ENCODE results near the gene HOXC11.

The HOXC11 gene

DNA sequence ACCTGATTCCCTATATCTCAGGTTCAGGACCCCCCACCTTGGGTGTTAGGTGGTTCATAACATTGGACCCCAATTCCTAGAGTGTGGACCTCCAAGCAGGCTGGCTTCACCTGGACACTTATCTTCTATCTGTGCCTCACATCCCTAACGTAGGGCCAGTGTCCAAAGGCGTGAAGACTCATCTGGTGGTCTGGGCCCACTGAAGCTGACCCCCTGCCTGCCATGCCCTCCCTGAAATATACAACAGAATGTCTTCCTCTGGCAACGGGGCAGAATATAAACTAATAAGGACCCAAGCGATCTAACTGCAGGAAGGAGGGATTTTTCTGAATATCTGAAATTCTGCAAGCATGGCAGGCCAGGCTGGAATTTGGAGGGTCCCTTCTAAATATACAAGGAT is 28.7 kb upstream of the HOXC11 start:
- no peak for DNase-seq

DNA sequence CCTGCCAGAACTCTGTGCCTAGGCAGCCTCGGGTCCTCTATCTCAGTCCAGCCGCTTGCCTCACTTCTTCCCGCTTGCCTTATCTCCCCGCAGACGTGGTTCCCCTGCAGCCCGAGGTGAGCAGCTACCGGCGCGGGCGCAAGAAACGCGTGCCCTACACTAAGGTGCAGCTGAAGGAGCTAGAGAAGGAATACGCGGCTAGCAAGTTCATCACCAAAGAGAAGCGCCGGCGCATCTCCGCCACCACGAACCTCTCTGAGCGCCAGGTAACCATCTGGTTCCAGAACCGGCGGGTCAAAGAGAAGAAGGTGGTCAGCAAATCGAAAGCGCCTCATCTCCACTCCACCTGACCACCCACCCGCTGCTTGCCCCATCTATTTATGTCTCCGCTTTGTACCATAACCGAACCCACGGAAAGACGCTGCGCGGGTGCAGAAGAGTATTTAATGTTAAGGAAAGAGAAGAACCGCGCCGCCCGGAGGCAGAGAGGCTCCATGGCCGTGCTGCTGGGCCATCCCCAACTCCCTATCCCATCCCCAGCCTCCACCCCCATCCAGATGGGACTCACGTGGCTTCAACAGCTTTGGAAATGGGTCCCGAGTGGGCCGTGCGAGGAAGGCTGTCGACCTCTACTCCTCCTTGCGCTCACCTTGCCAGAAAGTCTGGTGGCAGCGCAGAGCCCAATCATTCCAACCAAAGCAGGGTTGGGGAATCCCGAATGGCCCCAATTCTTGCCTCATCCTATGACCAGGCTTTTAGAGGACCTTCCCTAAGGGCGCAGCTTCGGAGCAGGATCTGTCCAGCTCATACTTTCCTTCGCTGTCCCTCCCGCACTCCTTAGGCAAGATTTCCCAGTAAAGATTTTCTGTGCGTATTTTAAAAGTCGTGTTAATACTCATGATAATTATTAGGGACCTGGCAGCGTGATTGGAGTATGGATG is 27.7 kb upstream of the HOXC11 start:
- DNase-seq: no peak

DNA sequence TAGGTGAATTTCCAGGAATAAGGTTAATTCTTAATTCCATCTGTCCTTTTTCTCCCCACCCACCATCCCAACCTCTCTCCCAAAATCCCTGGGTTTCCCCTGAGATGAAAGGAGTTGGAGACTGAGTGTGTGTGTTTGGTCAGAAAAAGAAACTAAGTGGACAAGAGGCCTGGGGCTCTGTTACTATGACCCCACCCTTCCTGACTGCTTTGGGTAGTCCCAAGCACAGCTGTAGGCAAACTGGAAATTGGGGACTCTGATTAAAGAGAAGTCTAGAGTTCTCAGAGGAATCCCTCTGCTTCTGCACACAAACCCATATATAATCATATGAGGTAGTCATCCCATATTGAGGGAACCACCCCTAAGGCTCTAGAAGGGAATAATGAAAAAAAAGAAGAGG is 25.2 kb upstream of the HOXC11 start:
- DNase-seq: no peak

DNA sequence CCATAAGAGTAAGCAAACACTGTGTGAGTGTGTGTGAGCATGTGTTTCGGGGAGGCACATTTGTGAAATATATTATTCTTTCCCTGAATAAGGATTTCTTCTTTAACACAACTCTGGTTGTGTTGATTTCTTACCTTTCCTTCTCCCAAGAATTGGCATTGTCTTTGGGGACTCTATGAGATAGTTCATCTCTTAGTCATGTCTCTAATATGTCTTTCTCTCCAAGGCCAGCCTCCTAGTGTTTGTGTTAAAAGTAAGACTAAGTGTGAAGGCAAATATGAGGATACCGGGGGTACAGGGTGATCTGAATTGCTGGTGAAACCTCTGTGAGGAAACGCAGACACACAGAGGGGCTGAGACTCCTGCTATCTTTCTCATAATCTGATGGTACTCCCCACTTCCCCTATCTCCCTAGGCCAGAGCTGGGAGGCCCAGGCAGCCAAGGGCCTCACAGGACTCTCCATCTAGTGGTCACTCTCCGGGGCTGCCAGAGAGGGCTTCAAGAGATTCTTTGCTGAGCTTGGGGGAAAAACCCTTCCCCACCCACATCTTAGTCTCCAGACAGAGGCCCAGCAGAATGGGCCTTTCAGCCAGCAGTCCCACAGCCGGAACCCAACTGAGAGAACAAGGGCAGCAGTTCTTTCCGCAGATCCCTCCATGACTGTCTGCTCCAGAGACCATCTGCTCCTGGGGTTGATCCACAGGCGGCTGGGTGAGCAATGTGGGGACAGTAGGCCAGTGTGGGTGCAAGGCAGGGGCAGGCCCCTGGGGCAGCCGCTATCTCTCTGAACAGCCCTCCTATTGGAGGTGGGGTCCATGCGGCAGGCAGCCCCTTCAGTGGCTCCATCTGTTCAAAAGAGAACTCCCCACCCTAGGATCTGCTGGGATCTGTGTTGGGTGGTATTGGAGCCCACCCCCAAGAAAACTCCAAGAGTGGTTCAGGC is 24.0 kb upstream of the HOXC11 start:
- no peak for DNase-seq

DNA sequence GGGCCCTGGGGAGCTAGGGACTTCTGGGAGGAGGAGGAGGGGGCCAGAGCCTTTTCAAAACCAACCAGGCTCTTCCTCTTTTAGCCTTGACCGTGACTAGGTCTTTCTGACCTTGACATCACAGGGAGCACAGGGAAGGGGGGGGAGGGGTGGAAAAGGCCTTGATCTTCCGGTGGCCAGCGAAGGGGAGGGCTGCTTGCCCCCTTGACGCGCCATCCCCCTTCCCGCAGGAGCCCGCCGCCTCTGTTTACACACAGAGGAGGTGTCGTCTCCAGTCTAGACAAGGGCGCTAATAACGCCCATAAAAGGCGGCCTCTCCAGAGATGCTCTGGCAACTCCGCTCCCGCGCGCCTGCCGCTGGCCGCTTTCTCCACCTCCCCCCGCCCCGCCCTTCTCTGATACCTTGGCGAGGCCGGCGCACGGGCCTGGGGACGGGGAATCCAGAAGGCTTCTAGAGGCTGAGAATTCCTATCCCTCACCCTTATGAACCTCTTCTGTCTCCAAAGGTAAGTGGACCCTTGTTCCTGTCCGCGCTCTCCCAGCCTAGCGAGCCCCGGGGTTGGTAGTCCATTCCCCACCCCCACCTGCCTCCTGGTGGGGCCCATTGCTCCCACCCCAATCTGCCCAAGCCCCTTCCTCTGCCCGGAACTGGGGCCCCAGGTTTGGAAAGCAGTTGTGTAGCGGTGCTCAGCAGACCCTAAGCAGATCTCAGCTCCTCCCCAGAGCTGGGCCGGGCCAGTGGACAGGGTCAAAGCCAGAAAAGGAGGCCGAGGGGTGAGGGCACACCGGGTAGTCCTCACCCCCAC is 23.1 kb upstream of the HOXC11 start:
- no peak for DNase-seq

DNA sequence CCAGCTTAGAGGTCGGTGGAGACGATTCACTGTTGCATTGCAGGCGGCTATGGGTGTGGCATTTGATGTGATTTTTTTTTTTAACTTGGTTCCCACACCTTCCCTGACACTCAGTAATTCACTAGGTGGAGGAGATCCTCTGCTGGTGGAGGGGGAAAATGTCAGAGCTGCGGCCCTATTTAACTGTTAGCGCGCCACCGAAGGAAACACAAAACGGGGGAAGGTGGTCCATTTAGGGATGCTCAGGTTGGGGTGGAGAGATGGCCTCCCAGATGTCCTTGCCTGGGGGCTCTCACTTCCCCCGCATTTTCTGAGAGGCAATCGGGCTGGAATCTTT is 22.5 kb upstream of the HOXC11 start:
- DNase-seq: no peak

DNA sequence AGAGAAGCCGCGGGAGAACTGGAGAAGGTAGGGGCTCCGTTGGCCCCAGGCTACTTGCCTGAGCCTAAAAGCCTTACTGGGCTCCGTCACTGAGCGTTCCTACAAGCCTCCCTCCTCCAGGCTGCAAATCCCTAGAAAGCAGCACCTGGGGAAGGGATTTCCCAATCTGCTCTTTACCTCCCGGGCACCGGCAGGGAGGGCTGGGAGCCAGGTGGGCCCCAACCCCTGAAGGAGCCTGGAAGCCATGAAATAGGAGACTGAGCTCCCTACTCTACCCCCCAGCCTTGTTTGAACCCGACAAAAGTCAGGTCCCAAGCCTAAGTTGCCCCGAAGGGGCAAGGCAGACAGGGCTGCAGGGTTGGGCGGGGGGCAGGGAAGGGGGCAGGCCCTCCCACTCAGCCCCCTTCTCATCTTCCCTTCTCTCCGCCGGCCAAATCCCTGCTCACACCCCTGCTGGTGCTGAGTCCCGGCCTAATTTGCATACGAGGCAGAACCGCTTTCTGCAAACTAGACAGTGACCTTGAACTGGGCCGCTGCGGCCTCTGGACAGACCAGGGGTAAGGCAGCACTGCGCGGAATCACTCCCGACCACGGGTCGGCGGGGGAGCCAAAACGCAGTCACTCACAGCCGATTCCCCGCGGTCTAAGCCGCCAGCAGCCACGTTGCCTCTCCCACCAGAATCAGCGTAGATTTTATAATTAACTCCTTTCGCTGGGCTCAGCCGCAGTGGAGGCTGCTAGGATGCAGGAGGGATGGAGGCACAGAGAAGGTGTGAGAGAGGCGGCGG is 21.9 kb upstream of the HOXC11 start:
- DNase-seq: no peak

DNA sequence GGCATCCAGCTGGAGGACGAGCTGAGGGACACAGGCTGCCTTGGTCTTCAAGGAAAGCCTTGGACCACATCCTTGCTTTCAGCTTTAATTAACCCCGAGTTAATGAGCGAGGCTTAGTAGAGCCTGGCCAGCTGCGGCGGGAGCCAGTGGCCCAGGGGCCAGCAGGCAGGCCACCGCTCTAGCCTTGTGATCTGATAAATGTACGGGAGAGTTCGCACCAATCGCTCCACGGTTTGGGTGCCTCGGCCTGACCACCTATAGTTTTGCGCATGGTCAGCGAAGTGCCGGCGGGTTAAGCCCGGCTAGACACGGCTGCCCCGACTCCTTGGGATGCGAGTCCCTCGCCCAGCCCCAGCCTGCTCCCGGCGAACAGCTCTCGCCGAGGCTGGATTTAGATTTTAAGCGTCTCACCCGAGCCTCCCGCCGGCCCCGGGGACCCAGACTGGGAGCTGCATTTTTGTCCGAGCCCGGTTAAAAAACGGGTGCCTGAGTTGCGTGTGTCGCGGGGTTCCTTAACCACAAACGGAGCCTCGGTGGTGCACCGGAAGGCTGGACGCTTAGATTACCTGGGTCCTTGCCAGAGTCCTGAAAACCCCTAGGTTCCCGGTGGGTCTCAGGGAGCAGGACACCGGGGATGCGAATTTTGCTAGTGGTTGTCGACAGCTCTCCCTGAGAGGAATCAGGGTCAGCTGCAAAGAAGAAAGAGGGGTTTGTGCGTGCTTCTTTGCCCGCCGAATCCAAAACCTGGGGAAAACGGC is 21.2 kb upstream of the HOXC11 start:
- DNase-seq: no peak

DNA sequence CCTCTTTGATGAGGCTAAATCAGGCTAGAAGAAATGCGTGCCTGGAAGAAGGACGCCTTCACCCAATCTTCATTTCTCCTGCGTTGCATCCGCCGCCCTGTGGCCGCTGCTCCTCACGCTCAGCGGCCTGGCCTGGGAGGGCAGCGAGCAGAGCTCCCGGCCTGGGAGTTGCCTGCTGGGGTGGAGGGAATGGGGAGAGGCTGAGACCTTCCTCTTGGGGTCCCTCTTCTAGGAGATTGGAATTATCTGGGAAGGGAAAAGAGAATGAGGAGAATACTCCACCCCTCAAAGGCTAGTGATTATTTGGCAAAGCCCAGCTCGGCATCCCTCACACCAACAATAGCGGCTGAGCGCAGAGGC is 20.6 kb upstream of the HOXC11 start:
- peak; percentile 29 for DNase-seq

DNA sequence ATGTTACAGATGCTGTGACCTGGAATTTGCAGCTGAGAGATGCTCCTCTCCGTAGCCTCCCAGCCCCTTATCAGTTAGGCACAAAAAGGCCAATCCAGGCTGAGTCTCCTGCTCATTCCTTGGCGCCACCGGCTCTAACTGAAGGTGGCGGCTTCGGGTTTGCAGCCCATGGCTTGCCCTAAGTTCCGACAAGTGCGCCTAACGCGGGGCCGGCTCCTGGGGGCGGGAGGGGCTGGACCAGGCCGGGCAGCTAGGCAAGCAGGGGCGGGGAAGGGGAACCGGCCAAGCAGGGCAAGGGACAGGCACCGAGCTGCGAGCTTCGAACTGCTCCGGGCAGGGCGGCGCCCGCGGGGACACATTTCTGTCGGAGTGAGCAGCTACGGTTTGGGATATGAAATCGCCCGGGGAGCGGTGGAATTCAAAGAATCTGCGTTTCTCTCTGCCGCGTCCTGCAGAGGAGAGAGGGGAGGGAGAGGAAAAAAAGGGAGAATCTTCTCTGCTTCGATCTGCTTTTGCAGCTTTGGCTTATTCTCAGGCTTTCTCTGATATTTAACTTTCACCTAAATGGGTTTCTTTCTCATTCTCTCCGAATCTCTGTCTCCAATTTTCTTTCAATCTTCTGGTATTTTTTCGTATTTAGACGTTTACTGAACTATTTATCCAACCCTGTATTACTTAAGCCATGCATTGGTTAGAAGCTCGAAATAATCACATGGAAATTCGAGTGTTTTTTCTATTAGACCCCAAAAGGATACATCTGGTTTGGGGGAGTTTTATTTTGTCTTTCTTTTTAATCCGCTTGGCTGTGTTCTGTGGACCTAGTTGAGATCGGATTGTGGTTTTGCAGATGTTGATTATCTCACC is 19.8 kb upstream of the HOXC11 start:
- DNase-seq: no peak

DNA sequence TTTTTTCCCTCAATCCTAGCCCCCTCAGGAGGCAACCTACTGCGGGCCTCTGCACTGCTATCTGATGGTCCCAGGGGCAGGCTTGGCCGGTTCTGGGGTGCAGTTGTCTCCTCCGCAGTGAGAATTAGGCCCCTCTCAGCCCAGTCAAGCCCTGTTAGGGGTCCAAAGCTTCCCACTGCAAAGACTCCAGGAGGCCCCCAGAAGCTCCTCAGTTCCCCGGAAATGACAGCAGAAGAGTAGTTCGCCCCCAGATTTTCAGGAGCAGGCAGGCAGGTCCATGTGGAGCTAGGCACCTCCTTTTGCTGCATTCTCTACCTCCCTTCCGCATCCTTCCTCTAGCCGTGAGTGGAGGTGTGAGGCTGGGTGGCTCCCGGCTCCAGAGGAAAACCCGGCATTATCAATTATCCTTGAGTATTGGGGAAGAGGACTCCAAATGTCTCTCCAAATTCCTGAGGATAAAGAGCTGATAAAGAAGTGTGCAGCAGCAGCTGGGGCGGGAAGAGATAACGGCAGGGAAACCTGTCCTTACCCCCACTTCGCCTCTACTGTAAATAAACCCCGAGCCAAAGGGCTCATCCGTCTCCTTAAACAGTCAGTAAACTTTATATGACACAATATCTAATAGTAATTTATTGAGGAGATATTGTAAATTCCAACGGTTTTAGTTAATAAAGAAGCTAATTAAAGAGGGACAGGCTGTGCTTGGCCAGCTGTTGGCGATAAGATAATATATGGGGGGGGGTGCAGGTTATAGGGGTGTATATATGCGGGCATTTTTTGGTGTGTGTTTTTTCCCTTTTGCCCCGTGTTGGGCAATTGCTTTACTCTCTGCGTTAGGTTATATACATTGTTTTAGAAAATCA is 18.9 kb upstream of the HOXC11 start:
- DNase-seq: no peak

DNA sequence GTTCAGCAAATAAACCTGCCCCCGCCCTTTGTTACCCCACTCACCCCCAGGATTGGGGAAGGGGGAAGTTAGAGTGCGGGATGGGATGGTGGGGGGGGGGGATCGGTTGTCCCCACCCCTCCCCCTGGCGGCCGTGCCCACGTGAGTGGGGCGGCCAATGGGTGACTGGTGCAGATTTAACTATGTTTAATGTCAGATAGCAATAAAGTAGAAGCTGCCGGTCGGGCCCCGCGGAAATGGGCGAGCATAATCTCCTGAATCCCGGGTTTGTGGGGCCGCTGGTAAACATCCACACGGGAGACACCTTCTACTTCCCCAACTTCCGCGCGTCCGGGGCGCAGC is 18.3 kb upstream of the HOXC11 start, which contains the start of gene HOXC12:
HOXC12 (plus strand) TSS at position 210 of the 342 bp plus-strand sequence; CDS start at position 237, 27 bp downstream.
- no peak for DNase-seq

DNA sequence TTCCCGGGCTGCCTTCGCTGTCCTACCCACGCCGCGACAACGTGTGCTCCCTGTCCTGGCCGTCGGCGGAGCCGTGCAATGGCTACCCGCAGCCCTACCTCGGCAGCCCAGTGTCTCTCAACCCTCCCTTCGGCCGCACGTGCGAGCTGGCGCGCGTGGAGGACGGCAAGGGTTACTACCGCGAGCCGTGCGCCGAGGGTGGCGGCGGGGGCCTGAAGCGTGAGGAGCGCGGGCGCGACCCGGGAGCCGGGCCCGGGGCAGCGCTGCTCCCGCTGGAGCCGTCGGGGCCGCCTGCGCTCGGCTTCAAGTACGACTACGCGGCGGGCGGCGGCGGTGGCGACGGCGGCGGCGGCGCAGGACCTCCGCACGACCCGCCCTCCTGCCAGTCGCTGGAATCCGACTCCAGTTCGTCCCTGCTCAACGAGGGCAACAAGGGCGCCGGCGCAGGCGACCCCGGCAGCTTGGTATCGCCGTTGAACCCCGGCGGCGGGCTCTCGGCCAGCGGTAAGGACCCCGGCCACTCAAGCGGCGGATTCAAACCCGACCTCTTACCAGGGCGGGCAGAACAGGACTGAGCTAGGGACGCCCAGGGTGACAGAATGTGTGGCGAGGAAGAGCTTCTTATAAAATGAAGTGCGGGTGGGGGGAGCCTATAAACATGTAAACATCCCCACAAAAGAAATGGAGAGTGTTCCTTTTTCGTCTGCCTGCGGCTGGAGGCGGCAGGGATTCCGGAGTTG is 17.7 kb upstream of the HOXC11 start:
- no peak for DNase-seq

DNA sequence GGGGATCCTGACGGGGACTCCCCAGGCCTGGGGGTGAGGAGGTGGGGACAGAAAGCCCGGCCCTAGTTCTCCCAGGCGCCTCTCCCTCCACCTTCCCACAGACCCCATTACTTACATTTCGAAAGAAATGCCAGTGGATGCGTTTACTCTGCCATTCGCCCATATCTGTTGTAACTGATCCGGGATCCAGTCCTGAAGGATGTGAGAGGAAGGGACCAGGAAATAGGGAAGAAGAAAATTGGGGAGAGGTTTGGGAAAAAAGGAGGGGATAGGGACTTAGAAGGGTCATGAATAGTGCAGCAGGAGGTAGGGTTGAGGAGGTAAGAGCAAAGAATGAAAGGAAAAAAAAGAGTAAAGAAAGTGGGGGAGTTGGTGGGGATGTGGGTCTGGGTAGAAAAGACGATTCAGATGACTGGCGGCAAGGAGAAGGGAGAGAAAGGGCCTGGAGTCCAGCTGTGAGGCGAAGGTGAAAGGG is 17.1 kb upstream of the HOXC11 start:
- no peak for DNase-seq

DNA sequence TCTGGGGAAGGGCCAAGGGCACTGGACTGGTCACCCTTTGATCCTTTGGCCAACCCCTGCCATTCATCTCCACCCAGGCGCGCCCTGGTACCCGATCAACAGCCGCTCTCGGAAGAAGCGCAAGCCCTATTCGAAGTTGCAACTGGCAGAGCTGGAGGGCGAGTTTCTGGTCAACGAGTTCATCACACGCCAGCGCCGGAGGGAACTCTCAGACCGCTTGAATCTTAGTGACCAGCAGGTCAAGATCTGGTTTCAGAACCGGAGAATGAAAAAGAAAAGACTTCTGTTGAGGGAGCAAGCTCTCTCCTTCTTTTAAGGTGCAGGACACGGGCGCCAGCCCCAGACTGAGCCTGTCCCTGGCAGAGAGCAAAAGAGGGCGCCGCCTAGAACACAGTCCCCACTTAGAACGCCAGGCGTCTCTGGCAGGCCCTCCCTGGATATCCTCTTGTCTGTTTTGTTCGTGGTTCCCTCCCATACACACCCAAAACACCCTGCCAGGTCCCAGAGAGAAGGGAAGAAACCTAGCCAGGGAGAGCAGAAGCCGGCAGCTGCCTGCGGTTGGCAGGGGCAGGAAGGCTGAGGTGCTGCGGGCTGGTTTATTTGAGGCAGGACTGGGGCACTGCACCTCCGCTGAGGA is 16.6 kb upstream of the HOXC11 start:
- DNase-seq: peak; percentile 48

DNA sequence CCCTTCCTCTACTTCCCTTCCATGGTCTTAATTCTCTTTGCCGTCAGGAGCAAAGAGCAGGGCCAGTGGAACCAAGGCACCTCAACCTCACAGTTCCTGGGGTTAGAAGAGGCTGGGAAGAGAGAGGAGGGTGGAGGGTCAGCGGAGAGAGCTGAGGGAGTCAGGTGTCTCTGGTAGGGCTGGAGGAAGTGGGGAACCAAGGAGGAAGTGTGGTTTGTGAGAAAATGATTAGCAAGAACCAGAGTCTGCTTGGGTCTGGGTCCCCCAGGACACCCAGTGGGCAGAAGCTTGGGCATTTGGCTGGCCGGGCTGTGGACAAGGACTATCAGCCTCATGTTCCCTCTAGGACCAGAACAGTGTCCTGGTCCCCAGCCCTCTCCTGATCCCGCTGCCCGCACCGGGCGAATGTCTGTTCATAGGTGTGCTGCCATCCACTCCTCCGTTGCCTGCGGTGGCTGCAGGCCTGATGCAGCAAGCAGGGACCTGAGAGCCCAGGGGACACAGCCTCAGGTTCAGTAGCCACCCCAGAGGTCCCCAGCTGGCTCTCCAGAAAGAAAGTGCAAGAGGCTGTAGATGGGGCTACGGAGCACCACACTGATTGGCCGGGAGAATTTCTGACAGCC is 15.9 kb upstream of the HOXC11 start:
- DNase-seq: no peak

DNA sequence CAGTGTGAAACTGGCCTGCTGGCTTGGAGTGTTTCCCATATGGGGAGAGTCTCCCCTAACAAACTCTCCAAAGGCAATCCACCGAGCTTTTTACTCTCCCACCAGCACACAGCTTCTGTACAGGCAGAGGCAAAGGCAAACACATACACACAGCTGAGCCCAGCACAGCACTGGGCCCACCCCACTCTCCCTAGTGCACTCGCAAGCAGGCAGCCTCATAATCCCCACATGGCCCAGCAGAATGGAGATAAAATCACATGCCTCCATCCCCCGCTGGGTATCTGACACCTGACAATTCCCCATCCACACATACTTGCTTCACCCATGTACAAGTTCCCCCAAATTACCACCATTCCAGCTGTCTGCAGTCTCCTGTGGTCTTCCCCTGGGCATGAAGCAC is 14.8 kb upstream of the HOXC11 start:
- no peak for DNase-seq

DNA sequence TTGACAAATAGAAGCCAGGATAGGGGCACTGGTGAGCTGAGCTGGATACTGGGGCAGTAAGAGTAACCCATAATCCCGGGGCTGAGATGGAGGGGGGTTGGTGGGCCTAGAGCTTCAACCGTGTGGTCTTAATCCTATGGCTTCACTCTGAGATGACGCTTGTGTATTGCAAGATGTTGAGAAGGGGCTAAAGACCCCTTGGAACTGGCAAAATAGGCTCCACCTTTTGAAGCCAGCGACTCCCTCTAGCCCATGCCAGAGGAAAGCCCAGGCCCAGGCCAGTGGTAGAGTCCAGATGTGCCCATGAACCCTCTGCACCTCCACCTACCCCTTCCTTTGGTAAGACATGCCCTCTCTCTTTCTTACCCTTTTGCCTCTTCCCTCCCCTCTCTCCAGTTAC is 13.6 kb upstream of the HOXC11 start:
- DNase-seq: no peak

All from RPMI8226 (cell line).